Skeletal muscle cell (primary cell): ENCODE results near the gene PDE4D.
A peak's percentile ranks its signal among the peaks of the same experiment; 100 is the strongest.

ENCODE experiments used
- DNase-seq: peaks from one replicate; pipeline ENCODE4 v3.0.0-alpha.2; 2010; ENCODE audit warnings: low read depth
- H3K4me3 ChIP-seq: 2 replicates; pipeline ENCODE4 v1.5.1; 2011; ENCODE audit warnings: low read depth, mild to moderate bottlenecking, control low read depth, low read length, moderate library complexity

PDE4D gene

DNA sequence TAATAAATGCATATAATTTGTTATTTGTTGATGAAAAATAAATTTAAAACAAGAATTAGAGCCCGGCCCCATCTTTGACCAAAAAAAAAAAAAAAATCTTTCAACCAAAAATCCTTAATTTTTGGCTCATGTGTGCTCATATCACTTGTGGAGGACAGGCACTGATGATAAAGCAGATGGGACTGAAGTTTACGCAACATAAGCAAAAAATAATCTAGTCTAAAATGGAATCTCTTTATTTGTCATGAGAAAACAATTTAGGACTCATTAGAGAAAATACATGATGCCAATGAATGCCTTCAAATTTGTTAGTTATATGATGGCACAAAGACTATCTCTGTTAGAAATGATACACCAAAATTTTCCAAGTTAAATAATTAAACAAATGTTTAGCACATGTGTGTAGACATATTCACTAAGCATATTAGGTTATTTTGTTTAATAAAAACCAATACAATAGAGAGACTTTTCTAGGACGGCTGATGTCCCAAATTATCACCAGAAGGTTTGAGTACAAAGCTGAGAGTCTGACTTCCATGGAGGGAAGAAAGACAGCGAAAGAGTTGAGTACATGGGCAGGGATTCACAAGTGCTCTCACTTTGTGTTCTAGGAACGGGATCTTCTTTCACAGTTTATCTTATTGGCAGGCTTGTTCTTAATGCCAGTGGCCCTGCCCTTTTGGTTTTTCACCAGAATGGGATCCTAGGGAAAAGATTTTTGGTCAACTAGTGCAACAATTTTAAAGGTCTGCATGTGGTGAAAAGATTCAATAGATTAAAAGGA, 689.2 kb downstream of the PDE4D start:
- H3K4me3 ChIP-seq, result no peak overlapping the region
- no peak for DNase-seq

DNA sequence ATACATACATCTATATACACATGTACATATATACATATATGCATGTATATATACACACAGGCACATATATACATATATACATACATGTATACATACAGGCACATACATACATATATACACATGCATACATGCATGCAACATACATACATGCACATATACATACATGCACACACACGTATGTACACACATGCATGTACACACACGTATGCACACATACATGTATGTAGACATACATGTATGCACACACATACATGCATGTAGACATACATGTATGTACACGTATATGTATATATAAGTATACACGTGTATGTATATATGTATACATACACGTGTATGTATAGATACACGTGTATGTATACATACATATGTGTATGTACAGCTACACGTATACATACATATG, 693.7 kb downstream of the PDE4D start:
- no peak for DNase-seq
- no peak overlapping the region for H3K4me3 ChIP-seq

DNA sequence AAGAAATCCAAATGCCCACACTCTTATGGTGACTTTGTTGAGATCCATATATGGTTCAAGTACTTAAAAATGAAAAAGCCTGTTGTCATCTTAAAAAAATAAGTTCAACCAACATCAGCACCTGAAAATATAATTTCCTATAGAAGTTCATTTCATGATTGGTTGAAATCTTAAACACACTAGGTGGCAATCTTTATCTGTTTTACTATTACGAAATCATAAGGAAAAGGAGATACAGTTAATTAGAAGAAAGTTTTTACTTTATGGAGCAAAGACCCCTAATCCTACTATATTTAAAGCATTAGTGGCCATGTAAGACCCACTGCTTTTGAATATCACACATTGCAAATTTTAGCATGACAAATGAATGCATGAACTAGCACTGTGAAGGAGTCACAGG, 694.7 kb downstream of the PDE4D start:
- no peak for DNase-seq
- no peak overlapping the region for H3K4me3 ChIP-seq

DNA sequence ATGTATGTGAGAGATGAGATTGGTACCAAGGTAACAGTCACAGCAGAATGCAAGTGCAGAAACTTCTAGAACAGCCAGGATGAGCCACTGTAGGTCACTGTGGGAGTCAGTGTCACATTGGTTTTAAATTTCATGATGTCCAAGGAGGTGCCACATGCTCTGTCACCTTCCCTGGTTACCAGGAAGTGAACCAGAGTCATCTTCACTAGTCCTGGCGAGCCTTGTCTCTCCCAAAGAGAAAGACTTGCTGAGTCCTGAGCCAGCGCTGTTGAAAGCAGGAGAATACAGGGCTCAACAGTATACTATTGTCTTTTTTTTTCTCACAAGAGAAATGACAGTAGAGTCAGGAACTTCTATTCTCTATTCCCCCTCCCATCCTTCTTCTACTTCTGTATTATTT, 695.2 kb downstream of the PDE4D start:
- DNase-seq, result no peak
- H3K4me3 ChIP-seq, result no peak overlapping the region

DNA sequence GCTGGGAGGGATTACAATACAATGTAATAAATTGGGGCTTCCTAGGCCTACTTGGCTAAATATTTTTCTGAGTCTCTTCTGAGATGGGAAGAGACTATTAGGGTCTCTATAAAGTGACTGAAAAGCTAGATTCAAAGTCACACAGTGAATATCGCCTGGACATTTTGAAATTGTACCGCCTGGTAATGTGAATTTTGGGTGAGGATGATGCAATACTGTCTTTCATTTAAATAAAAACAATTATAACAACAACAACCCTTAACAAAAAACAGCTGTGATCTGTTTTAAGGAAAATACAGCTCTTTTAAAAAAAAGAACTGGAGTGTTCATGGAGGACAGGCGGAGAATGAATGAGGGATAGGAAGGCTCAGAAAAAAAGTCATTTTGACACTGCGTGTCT, 695.6 kb downstream of the PDE4D start:
- no peak for DNase-seq
- H3K4me3 ChIP-seq, result no peak overlapping the region

DNA sequence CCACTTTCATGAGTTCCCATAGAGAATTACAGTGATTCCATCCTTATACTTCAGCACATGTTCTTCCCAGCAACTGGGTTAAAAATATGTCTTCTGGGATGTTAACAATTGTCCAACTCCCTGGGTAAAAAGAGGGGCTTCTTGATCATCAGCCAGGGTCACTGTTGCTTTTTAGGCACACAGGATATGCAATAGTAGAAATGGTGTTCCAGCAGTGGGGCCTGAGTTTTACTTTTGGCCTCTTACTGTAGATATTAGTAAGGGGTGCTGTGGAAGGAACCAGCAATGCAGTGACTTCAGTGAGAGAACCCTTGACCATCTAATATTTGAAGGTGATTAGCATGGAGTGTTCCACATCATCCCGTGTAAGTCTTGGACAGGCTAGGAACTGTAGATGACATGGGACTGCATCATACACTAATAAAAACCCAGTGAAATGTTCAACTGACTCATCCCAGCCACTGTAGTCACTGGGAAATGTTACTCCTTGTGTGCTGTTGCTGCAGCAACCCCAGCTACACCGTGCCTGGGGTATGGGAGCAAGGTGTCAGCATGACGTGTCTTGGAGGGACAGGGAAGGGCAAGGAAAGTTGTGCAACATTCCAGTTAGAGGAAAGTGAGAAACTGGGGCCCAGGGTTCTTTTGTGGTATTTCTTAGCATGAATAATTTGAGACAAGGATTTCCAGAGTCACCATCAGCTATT, 699.8 kb downstream of the PDE4D start:
- DNase-seq, result peak; percentile 98
- H3K4me3 ChIP-seq, result no peak overlapping the region

DNA sequence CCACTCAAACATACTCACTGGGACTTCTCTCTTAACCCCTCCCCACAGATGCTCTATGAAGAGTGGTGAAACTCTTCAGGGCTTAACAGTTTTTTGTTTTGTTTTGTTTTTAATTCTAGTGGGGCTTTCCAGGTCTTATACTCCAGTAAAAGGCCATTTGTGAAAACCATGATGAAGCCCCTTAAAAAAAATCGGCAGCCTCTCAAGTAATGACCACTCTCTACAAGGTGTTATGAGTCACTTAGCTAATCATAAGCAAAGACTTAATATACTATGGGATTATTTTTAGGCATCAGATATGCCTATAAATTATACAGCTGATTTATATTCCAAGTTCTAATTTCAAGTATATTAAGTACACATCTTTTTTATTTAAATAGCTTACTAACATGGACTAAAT, 702.8 kb downstream of the PDE4D start:
- no peak for DNase-seq
- no peak overlapping the region for H3K4me3 ChIP-seq

DNA sequence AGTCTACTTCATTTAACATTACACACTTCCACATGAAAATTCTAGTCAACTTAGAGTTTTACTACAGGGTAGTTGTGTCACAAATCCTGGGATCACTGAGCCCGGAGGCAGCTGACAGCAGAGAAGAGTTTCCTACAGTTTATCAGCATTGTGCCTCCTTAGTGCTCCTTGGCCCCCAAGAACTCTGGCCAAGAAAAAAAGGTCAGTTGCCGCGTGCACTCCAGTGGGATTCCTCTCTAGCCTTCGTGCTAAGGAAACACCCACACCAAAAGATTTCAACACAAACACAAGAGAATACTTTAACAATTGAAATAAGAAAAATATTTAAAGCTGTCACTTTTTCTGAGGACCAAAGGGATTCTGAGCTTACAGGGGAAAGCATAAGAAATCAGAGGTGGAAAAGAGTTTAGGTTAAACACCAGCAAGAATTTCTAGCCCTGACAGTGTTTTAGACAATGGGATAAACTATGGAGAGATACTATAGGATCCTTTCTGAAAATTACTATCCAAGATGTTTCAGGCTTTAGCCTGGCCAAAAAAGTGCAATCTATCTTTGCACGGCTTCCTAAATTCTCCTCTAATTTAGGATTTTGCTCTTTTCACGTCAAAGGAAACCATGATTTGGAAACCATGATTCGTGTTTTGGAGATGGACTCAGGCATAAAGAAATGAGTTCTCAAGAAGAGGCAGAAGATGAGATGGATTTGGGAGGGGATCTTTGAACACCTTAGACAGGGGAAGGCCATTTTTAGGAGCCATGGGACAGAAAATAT, 703.9 kb downstream of the PDE4D start:
- H3K4me3 ChIP-seq, result no peak overlapping the region
- no peak for DNase-seq

DNA sequence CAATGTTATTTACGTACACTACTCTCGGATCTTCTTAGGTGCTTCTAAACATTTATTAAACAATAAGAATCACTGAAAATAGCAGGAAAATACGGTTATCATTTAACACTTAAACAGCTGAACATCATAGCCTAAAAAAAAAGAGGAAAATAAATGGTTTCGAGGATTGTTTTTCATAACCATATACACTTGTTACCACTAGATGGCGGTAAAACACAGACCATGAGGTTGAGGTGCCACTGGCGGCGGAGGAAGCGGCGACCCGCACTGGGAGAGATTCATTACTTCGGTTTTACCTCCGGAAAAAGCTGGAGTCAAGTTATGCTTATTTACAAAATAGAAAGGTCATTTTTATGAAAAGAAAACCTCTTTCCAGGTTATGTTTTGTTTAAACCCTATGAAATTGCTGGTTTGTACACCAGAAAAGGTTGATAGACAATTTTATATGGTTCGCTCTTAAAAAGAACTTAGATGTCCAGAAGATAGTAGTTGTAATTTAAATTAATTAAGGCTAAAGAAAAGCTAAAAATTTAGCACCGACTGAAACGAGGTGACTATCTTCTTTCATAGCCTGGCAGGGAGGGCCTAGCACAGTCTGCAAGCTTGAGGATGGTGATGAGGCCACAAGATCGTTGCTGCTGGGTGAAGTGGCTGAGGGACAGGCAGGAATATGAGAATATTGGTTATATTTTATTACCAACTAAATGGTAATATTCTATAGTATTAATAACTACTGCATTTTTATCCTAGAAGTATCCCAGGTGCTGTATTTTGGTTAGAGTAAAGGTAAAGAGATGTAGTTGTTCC, 704.9 kb downstream of the PDE4D start:
- no peak overlapping the region for H3K4me3 ChIP-seq
- DNase-seq, result no peak

DNA sequence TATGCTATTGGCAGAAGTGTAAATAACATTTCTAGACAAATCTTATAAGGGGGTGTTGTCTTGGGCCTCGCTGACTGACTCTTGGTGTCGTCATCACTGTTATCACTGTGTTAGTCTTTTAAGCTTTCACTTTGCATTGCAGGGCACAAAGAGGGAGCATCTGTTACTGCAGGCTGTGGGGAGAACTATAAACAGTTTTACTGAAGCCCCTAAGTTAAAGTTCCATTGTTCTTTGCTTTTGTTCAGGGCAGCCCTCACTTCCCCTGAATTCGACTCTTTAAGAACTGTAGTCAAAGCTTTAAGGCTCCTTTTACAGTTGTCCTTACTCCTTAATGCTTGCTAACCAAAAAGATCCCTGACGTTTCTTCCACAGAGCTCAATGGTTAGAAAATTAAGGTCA, 705.7 kb downstream of the PDE4D start:
- DNase-seq, result no peak
- H3K4me3 ChIP-seq, result no peak overlapping the region

DNA sequence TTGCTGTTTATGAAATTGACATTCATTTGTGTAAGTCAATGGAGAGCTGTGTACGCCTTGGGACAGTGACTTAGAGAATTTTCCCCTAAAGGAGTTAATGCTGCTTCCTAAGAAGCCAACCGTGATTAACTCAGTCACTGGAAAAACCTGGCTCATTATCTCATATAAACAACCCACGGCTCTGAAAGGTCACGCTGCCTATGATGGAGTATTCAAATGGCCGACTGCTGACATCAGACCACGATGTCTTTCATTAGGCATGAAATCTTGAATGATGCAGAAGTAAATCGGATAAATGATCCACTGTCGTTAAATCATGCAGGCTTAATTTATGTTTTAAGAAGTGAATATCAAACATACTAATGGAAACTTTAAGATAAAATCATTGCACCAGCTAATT, 706.9 kb downstream of the PDE4D start:
- H3K4me3 ChIP-seq, result no peak overlapping the region
- DNase-seq, result no peak

DNA sequence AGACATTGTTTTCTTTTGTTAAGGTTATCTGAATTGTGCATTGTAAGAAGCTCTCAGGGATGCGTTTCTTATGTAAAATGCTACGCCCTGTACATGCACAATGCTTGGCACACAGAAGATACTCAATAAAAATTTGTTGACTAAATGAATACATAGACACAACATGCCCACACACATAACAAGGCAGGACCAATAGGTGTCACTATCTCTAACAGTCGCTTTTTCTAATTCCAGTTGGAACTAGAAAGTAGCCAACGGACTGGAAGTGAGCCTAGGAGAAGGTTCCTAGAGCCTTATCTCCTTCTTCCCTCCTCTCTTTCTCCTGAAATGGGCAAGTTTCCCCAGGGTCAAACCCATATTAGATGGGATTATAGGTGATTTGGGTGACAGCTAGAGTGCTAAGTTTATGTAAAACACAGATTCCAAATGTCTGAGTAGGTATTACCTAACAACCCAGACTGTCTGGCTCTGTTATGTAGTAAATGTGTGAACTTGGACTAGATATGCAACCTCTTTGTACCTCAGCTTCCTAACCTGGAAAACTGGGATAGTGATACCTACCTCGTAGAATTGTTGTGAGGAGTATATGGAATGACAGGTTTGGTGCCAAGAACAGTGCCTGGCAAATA, 707.7 kb downstream of the PDE4D start:
- no peak overlapping the region for H3K4me3 ChIP-seq
- no peak for DNase-seq

DNA sequence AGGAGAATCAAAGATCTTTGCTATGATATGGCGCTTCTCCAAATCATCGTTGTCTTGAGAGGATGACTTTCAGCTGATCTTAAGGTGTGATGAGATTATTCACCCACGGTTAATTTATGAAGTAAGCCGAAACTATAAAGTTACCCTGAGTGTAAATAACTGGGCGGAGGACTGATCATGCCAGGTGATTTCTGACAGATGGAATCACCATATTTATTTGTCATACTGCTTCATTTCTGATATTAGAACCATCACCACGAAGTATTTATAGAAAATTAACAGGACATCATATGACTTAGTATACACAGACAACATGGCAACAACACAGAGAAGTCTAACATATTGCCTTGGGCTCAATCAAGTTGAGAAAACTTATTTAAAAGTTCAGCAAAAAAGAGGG, 708.8 kb downstream of the PDE4D start:
- no peak overlapping the region for H3K4me3 ChIP-seq
- DNase-seq, result no peak

DNA sequence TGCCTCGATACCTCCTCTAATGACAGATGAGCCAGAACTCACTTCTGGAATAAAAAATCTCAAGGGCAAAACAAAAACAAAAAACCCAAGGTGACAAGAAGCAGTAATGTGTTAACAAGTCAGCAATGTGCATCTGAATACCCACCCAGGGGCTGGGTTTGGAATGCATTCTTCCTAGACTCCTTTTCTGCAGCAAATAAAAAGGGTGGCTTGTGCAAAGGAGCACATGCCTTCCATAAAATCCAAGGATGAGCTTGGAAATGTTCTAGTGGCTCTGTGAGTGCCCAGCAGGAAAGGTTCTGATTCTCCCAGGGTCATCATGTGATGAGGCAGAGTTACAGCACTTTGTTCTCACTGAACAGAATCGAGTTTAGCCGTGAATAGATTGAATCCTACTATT, 710.8 kb downstream of the PDE4D start:
- no peak overlapping the region for H3K4me3 ChIP-seq
- DNase-seq, result no peak

DNA sequence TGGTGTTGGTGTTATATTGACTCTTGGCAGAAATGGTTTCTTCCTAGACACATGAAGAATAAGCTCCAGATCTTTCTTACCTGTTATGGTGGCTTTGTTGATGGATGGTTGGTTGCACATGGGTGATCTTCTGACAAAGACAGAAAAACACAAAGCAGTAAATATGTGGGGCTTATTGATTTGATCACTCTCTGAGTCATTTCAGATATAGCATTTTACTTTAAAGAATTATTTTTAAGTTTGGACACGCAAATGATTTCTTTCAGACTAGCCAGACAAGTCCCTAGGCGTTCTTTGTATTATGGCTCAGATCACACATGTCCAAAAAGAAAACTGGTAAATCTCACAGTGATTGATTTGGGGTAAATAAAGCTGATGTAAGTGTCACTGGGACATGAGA, 713.0 kb downstream of the PDE4D start:
- H3K4me3 ChIP-seq, result no peak overlapping the region
- no peak for DNase-seq

DNA sequence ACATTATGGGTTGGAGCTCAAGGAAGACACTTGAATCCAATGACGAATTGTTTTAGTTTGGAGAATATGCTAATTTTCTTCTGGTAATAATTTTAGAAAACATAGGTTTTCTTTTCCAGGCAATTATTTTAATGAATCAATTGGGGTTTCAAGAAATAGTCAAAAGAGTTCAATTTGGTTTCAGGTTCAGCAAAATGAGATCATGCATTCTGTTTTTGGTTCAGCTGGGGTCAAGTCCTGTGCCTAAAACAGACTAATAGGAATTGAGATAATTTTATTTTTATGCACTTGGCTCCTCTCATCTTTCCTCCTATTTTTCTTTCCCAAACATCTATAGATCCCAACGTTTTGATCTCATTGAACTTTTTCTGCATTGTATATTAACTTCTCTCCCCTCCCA, 713.8 kb downstream of the PDE4D start:
- no peak overlapping the region for H3K4me3 ChIP-seq
- no peak for DNase-seq

DNA sequence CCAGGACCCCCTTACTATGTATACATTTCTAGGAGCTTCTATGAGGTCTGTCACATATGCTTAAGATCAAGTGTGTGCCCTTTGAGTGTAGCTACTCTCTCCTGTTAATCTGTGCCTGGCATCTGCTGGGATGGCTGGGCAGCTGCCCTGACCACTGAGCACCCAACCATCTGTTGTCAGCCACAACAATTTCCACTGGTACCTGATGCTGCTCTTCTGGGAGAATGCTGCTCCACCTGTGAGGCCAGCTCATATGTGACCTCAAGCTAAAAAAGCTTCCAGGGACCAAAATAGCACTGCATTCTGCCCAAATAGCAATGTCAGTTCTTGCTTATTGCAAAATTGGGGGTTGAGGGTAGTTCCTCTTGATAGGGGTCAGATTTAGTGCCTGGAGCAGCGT, 715.0 kb downstream of the PDE4D start:
- DNase-seq, result no peak
- no peak overlapping the region for H3K4me3 ChIP-seq

DNA sequence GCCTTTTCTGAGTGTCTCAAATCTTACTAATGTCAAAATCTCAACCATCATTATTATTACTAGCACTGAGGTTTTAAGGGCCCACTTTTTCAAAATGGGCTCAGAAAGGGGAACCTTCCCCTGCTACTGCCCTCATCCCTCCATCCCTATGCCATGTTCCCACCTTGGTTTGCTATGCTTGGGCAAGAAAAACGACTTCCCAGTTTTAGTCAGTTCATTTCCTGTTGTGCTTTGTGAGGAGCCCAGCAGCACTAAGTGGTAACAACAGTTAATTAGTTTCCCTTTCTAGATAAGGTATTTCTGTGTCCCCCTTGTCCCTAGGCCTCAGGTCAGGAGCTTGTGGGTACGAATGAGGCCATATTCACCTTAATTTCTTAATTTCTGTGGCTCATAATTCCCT, 715.5 kb downstream of the PDE4D start:
- H3K4me3 ChIP-seq, result no peak overlapping the region
- no peak for DNase-seq

DNA sequence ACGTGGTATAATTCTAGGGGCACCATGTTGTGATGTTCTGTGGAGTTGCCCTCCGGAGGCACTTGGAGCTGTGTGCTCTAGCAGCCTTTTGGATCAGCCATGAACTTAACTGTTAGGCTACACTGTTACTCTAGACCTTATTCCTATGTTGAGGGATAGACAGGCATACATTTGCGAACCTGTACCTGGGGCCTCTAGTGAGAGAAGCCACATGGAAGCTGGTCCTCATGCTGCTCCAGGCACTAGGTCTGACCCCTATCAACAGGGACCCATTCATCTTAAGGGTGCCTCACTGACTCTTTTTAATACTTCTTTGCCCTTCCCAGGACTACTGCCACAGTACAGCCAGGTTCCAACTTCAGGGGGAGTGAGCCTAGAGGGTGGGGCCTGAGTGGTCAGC, 715.9 kb downstream of the PDE4D start:
- DNase-seq, result no peak
- no peak overlapping the region for H3K4me3 ChIP-seq
